HCT116 (cell line): Measurements from ENCODE around the gene ACACB. TPM values are rescaled to one million over a fixed set of nuclear protein-coding genes. Genes with fewer than 3 reads are reported as not detected.

Experiments used
- ATAC-seq: fragments of 200-7000 bp; cut with Tn5 transposase; 2 replicates; pipeline ENCODE4 v1.9.1; 2020; ENCODE audit warnings: mild to moderate bottlenecking, moderate library complexity
- BruUV-seq: library from RNA; stranded (reverse); fragments of 400-500 nt; replicated peaks from 2 replicates; lab custom pipeline; 2021; lab: Mats Ljungman, UMichigan
- CTCF ChIA-PET: fragments of 300-600 bp; sonication (Branson Sonifier 250); formaldehyde crosslinking; loops from one replicate; lab custom pipeline; 2021; ENCODE audit warnings: antibody characterized with exemption; lab: Charles Lee
- POLR2A ChIA-PET: fragments of 300-600, 350-600 bp; sonication (Branson Sonifier 250); formaldehyde crosslinking; loops from one replicate; lab custom pipeline; 2021; ENCODE audit warnings: antibody characterized with exemption; lab: Charles Lee
- RAD21 ChIA-PET, 2 experiments: fragments of 300-600 bp; sonication (Branson Sonifier 250); formaldehyde crosslinking; loops; one replicate each; lab custom pipeline; 2023; ENCODE audit warnings: low total read pairs in 2 of 2; ENCODE audit not compliant: uncharacterized antibody in 2 of 2, unreplicated experiment in 2 of 2, low non-redundant PET in 1 of 2; lab: Charles Lee
- DNase-seq: peaks from one replicate; pipeline ENCODE4 v3.0.0-alpha.2; 2010; ENCODE audit warnings: low read depth, low spot score
- H2AFZ ChIP-seq: fragments of 200-600 bp; shearing (Covaris generic), sonication (generic); 2 replicates; pipeline ENCODE4 v1.6.1; 2017; ENCODE audit warnings: low read depth, mixed run types, mixed read lengths, antibody characterized with exemption, low read length; ENCODE audit not compliant: poor library complexity, severe bottlenecking
- H3K27ac ChIP-seq: 2 replicates; pipeline ENCODE4 v1.5.1; 2012; ENCODE audit warnings: low read depth, low read length
- H3K27me3 ChIP-seq: fragments of 200-600 bp; sonication (generic); 2 replicates; pipeline ENCODE4 v1.6.1; 2016; ENCODE audit warnings: mixed run types, low read length, mixed read lengths; ENCODE audit not compliant: insufficient read depth
- H3K36me3 ChIP-seq, 2 experiments: fragments of 200-500 bp in 1 of 2; fragments of 200-600 bp in 1 of 2; sonication (Bioruptor generic) in 1 of 2; sonication (generic) in 1 of 2; 2 replicates each; pipeline versions ENCODE4 v1.5.1 to v1.6.1; 2014 to 2016; ENCODE audit warnings: low read length in 2 of 2, inconsistent platforms in 1 of 2, mixed read lengths in 1 of 2, mixed run types in 1 of 2; ENCODE audit not compliant: insufficient read depth in 2 of 2, control insufficient read depth in 1 of 2
- H3K4me1 ChIP-seq, 2 experiments: fragments of 200-600 bp in 1 of 2; sonication (generic) in 1 of 2; 2 replicates each; pipeline versions ENCODE4 v1.5.1 to v1.6.1; 2012 to 2017; ENCODE audit warnings: low read length in 2 of 2, inconsistent platforms in 1 of 2, mild to moderate bottlenecking in 1 of 2, mixed read lengths in 1 of 2, mixed run types in 1 of 2, moderate library complexity in 1 of 2; ENCODE audit not compliant: insufficient read depth in 2 of 2, control insufficient read depth in 1 of 2
- H3K4me2 ChIP-seq: fragments of 200-600 bp; sonication (generic); 2 replicates; pipeline ENCODE4 v1.6.1; 2017; ENCODE audit warnings: mixed run types, low read length, mixed read lengths
- H3K4me3 ChIP-seq, 2 experiments: fragments of 200-600 bp in 1 of 2; sonication (generic) in 1 of 2; replicated peaks in 1 of 2; 2 replicates each; pipeline ENCODE4 v1.5.1; 2011 to 2016; ENCODE audit warnings: low read length in 2 of 2, control low read depth in 1 of 2, low read depth in 1 of 2, mild to moderate bottlenecking in 1 of 2, mixed read lengths in 1 of 2, mixed run types in 1 of 2
- H3K79me2 ChIP-seq: fragments of 200-600 bp; sonication (generic); 2 replicates; pipeline ENCODE4 v1.6.1; 2017; ENCODE audit warnings: mild to moderate bottlenecking, mixed run types, low read length, moderate library complexity, mixed read lengths; ENCODE audit not compliant: insufficient read depth
- H3K9ac ChIP-seq: fragments of 200-600 bp; sonication (generic); 2 replicates; pipeline ENCODE4 v1.6.1; 2016; ENCODE audit warnings: low read length, mixed read lengths
- H3K9me2 ChIP-seq: fragments of 200-600 bp; sonication (generic), shearing (Covaris generic); 2 replicates; pipeline ENCODE4 v1.6.1; 2017; ENCODE audit warnings: mixed run types, mild to moderate bottlenecking, moderate library complexity; ENCODE audit not compliant: insufficient read depth
- H3K9me3 ChIP-seq, 2 experiments: fragments of 200-500 bp in 1 of 2; fragments of 200-600 bp in 1 of 2; sonication (Bioruptor generic) in 1 of 2; sonication (generic) in 1 of 2; 2 replicates each; pipeline ENCODE4 v1.6.1; 2014 to 2017; ENCODE audit warnings: low read length in 2 of 2, mixed read lengths in 2 of 2, inconsistent platforms in 1 of 2, low read depth in 1 of 2, mild to moderate bottlenecking in 1 of 2, mixed run types in 1 of 2, moderate library complexity in 1 of 2; ENCODE audit not compliant: control insufficient read depth in 1 of 2, insufficient read depth in 1 of 2
- H4K20me1 ChIP-seq: fragments of 200-600 bp; sonication (generic), shearing (Covaris generic); 2 replicates; pipeline ENCODE4 v1.6.1; 2017; ENCODE audit warnings: mixed run types, mild to moderate bottlenecking, moderate library complexity; ENCODE audit not compliant: insufficient read depth
- CBX3 ChIP-seq: IDR thresholded peaks from 2 replicates; pipeline ENCODE4 v1.6.1; 2012; ENCODE audit warnings: low read depth
- CEBPB ChIP-seq: IDR thresholded peaks from 2 replicates; pipeline ENCODE4 v1.6.1; 2012; ENCODE audit warnings: low read depth
- EGR1 ChIP-seq: IDR thresholded peaks from 2 replicates; pipeline ENCODE4 v1.6.1; 2012; ENCODE audit warnings: low read depth
- ELF1 ChIP-seq: IDR thresholded peaks from 2 replicates; pipeline ENCODE4 v1.6.1; 2012; ENCODE audit warnings: low read depth, borderline replicate concordance
- EZH2 ChIP-seq: fragments of 200-600 bp; sonication (generic); IDR thresholded peaks from 2 replicates; pipeline ENCODE4 v1.6.1; 2017; ENCODE audit warnings: antibody characterized with exemption, mixed run types
- EZH2phosphoT487 ChIP-seq: fragments of 200-600 bp; IDR thresholded peaks from 2 replicates; pipeline ENCODE4 v1.6.1; 2018; ENCODE audit warnings: antibody characterized with exemption, borderline replicate concordance
- FOSL1 ChIP-seq: IDR thresholded peaks from 2 replicates; pipeline ENCODE4 v1.6.1; 2012; ENCODE audit warnings: low read depth
- JUND ChIP-seq: IDR thresholded peaks from 2 replicates; pipeline ENCODE4 v1.6.1; 2012
- POLR2A ChIP-seq: IDR thresholded peaks from 2 replicates; pipeline ENCODE4 v1.7.0; 2011; ENCODE audit warnings: borderline replicate concordance; ENCODE audit not compliant: insufficient read depth, insufficient read length; ENCODE audit errors: extremely low read depth
- POLR2AphosphoS5 ChIP-seq: IDR thresholded peaks from 2 replicates; pipeline ENCODE4 v1.6.1; 2011; ENCODE audit warnings: mild to moderate bottlenecking, low read depth, low read length, moderate library complexity
- RAD21 ChIP-seq: IDR thresholded peaks from 2 replicates; pipeline ENCODE4 v1.6.1; 2012; ENCODE audit warnings: low read depth, mild to moderate bottlenecking
- SP1 ChIP-seq: IDR thresholded peaks from 2 replicates; pipeline ENCODE4 v1.6.1; 2012; ENCODE audit warnings: low read depth
- SRF ChIP-seq: IDR thresholded peaks from 2 replicates; pipeline ENCODE4 v1.6.1; 2012; ENCODE audit warnings: low read depth
- TCF7L2 ChIP-seq: IDR thresholded peaks from 2 replicates; pipeline ENCODE4 v1.7.0; 2011; ENCODE audit warnings: borderline replicate concordance, inconsistent platforms; ENCODE audit not compliant: insufficient read depth, insufficient read length; ENCODE audit errors: extremely low read depth
- YY1 ChIP-seq: IDR thresholded peaks from 2 replicates; pipeline ENCODE4 v1.6.1; 2011; ENCODE audit warnings: low read length, low read depth, moderate library complexity, mild to moderate bottlenecking; ENCODE audit not compliant: insufficient replicate concordance; ENCODE audit errors: extremely low read depth
- ZFX ChIP-seq: fragments of 450-650 bp; IDR thresholded peaks from 2 replicates; pipeline ENCODE4 v1.6.1; 2017
- intact Hi-C: fragments of 100-400 bp; cut with micrococcal nuclease; formaldehyde crosslinking; loops from 2 replicates; pipeline ENCODE4 v1.10.0; 2022
- total RNA-seq: library from RNA; stranded (reverse); gene quantifications from one replicate; pipeline ENCODE4 v1.2.1, GENCODE V29; 2021; ENCODE audit not compliant: unreplicated experiment
- TF ChIP-seq, protein P1 (sequence below): IDR thresholded peaks from 2 replicates; pipeline ENCODE4 v1.6.1; 2012
- TF ChIP-seq, protein P2 (sequence below): IDR thresholded peaks from 2 replicates; pipeline ENCODE4 v1.6.1; 2012; ENCODE audit warnings: low read depth
- TF ChIP-seq, protein P3 (sequence below): IDR thresholded peaks from 2 replicates; pipeline ENCODE4 v1.6.1; 2012

ACACB gene
- total RNA-seq, 1 experiment from 2014 or later: 11.1 TPM

DNA sequence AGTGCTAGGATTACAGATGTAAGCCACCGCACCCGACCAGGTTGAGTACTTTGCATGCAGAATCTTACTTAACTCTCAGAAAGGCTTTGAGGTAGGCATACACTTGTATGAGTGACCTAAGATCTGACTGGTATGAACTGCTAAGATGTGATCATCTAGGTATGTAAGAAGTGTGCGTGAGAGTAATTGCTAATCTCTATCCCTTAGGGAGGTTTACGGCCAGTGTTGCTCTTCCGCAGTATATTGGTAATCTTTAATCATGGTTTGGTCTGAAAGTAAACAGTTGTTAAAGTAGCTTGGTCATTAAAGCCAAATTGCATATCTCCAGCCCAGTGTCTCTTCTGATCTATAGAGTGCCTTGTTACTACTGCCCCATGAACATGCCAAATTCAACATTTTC is 11.2 kb upstream of the ACACB start:
- RAD21 ChIA-PET: no interaction called here
- no peak for ATAC-seq
- Histone ChIP-seq H3K9me2 (no peaks in the 10 kb centered on the region), H3K36me3 (peaks cover 31 to 54% of the 10 kb centered on the region in 2 experiments; a peak in 3 of 4 replicates)
- POLR2A ChIA-PET: no interaction called here
- TF ChIP-seq, protein P1, sequence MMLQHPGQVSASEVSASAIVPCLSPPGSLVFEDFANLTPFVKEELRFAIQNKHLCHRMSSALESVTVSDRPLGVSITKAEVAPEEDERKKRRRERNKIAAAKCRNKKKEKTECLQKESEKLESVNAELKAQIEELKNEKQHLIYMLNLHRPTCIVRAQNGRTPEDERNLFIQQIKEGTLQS: no peak
- TF ChIP-seq, protein P2, sequence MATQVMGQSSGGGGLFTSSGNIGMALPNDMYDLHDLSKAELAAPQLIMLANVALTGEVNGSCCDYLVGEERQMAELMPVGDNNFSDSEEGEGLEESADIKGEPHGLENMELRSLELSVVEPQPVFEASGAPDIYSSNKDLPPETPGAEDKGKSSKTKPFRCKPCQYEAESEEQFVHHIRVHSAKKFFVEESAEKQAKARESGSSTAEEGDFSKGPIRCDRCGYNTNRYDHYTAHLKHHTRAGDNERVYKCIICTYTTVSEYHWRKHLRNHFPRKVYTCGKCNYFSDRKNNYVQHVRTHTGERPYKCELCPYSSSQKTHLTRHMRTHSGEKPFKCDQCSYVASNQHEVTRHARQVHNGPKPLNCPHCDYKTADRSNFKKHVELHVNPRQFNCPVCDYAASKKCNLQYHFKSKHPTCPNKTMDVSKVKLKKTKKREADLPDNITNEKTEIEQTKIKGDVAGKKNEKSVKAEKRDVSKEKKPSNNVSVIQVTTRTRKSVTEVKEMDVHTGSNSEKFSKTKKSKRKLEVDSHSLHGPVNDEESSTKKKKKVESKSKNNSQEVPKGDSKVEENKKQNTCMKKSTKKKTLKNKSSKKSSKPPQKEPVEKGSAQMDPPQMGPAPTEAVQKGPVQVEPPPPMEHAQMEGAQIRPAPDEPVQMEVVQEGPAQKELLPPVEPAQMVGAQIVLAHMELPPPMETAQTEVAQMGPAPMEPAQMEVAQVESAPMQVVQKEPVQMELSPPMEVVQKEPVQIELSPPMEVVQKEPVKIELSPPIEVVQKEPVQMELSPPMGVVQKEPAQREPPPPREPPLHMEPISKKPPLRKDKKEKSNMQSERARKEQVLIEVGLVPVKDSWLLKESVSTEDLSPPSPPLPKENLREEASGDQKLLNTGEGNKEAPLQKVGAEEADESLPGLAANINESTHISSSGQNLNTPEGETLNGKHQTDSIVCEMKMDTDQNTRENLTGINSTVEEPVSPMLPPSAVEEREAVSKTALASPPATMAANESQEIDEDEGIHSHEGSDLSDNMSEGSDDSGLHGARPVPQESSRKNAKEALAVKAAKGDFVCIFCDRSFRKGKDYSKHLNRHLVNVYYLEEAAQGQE: no peak
- TF ChIP-seq JUND: no peak
- TF ChIP-seq CBX3: no peak
- TF ChIP-seq EZH2: no peak
- TF ChIP-seq POLR2AphosphoS5: no peak
- no peak for TF ChIP-seq POLR2A
- no peak for TF ChIP-seq EGR1
- no peak for TF ChIP-seq TCF7L2
- no peak for TF ChIP-seq SRF
- TF ChIP-seq SP1: no peak
- no peak for TF ChIP-seq FOSL1
- no peak for TF ChIP-seq EZH2phosphoT487
- no peak for TF ChIP-seq RAD21
- TF ChIP-seq YY1: no peak
- no peak for TF ChIP-seq ZFX
- TF ChIP-seq ELF1: no peak
- TF ChIP-seq, protein P3, sequence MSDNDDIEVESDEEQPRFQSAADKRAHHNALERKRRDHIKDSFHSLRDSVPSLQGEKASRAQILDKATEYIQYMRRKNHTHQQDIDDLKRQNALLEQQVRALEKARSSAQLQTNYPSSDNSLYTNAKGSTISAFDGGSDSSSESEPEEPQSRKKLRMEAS: no peak
- no peak for TF ChIP-seq CEBPB
- TF ChIP-seq, all 23 proteins: peak for 0
- H3K27me3 ChIP-seq: no peaks in the 10 kb centered on the region
- H3K27ac ChIP-seq: no peak overlapping the region
- no peak overlapping the region for H2AFZ ChIP-seq
- H4K20me1 ChIP-seq: no peaks in the 10 kb centered on the region
- H3K9ac ChIP-seq: no peak overlapping the region
- no peaks in the 10 kb centered on the region for H3K9me3 ChIP-seq
- no peaks in the 10 kb centered on the region for H3K4me1 ChIP-seq
- BruUV-seq: no TSS peak
- intact Hi-C loops: no loop called here
- DNase-seq: no peak
- peaks cover 16% of the 10 kb centered on the region; the same call in 1 of the 2 replicates for H3K79me2 ChIP-seq
- no peak overlapping the region for H3K4me2 ChIP-seq
- CTCF ChIA-PET: no interaction called here
- no peak overlapping the region for H3K4me3 ChIP-seq
